Cardiac muscle cell (in vitro differentiated cells and primary cell): ENCODE data around the gene NFATC1. TPM values are rescaled to one million over a fixed set of nuclear protein-coding genes. Genes with fewer than 3 reads are reported as not detected.

ENCODE experiments used
- DNase-seq, 2 donors: peaks; one replicate each; pipeline versions ENCODE4 v3.0.0 to v3.0.0-alpha.2; 2010 to 2017; ENCODE audit warnings: low read depth in 1 of 2, low spot score in 1 of 2
- H3K27ac ChIP-seq: fragments of 200-600 bp; sonication (generic); 2 replicates; pipeline ENCODE4 v1.5.1; 2016
- H3K27me3 ChIP-seq: fragments of 200-600 bp; sonication (generic); 2 replicates; pipeline ENCODE4 v1.6.0; 2016; ENCODE audit warnings: control low read depth
- H3K36me3 ChIP-seq: fragments of 200-600 bp; sonication (generic); 2 replicates; pipeline ENCODE4 v1.5.1; 2016; ENCODE audit warnings: control low read depth
- H3K4me1 ChIP-seq: fragments of 200-600 bp; sonication (generic); 2 replicates; pipeline ENCODE4 v1.8.1; 2017; ENCODE audit warnings: low read depth, mild to moderate bottlenecking, mixed run types
- H3K4me3 ChIP-seq: fragments of 200-600 bp; sonication (generic); 2 replicates; pipeline ENCODE4 v1.5.1; 2016; ENCODE audit warnings: mild to moderate bottlenecking
- H3K9me3 ChIP-seq: fragments of 200-600 bp; sonication (generic); 2 replicates; pipeline ENCODE4 v1.5.1; 2017; ENCODE audit warnings: low read depth, mild to moderate bottlenecking, control low read depth
- polyA plus RNA-seq: library from polyadenylated mRNA; unstranded; fragments of >200 nt; fragmentation: Nextera tagmentation; extraction: Ambion mirVana; gene quantifications from 2 replicates; pipeline ENCODE4 v1.2.1, GENCODE V29; 2016
- total RNA-seq: library from RNA; depleted of rRNA; stranded (reverse); fragments of >200 nt; gene quantifications from 2 replicates; pipeline ENCODE4 v1.2.3, GENCODE V29; 2016
- TF ChIP-seq, protein P1 (sequence below): IDR thresholded peaks from 2 replicates; pipeline ENCODE4 v1.5.1; 2012; ENCODE audit warnings: low read depth, mild to moderate bottlenecking, low read length

The NFATC1 gene
- total and polyA plus RNA-seq, 2 experiments from 2014 or later = 10.8 to 11.7 TPM

DNA sequence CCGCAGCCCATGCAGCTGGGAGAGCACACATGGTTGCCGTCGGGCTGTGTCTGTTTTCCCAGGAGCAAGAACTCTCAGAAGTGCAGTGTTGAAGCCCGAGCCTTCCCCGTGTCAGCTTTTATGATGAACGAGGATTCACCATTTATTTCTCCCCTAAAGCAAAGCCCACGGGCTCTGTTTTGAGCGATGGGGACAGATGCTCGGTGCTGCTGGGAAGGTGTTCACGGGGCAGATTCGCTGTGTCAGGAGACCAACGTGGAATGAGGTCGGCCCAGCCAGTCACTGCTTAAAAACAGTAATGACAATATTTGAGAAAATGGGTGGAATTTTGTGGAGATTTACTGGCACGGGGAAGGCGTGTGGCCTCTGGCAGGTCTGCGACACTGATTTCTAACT lies 43.9 kb downstream of the NFATC1 start:
- H3K27me3 ChIP-seq = no peaks in the 10 kb centered on the region
- no peak for DNase-seq
- no peak overlapping the region for H3K27ac ChIP-seq
- H3K36me3 ChIP-seq = no peaks in the 10 kb centered on the region
- TF ChIP-seq, protein P1, sequence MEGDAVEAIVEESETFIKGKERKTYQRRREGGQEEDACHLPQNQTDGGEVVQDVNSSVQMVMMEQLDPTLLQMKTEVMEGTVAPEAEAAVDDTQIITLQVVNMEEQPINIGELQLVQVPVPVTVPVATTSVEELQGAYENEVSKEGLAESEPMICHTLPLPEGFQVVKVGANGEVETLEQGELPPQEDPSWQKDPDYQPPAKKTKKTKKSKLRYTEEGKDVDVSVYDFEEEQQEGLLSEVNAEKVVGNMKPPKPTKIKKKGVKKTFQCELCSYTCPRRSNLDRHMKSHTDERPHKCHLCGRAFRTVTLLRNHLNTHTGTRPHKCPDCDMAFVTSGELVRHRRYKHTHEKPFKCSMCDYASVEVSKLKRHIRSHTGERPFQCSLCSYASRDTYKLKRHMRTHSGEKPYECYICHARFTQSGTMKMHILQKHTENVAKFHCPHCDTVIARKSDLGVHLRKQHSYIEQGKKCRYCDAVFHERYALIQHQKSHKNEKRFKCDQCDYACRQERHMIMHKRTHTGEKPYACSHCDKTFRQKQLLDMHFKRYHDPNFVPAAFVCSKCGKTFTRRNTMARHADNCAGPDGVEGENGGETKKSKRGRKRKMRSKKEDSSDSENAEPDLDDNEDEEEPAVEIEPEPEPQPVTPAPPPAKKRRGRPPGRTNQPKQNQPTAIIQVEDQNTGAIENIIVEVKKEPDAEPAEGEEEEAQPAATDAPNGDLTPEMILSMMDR = no peak
- H3K4me1 ChIP-seq = no peaks in the 10 kb centered on the region
- no peaks in the 10 kb centered on the region for H3K9me3 ChIP-seq
- no peak overlapping the region for H3K4me3 ChIP-seq

DNA sequence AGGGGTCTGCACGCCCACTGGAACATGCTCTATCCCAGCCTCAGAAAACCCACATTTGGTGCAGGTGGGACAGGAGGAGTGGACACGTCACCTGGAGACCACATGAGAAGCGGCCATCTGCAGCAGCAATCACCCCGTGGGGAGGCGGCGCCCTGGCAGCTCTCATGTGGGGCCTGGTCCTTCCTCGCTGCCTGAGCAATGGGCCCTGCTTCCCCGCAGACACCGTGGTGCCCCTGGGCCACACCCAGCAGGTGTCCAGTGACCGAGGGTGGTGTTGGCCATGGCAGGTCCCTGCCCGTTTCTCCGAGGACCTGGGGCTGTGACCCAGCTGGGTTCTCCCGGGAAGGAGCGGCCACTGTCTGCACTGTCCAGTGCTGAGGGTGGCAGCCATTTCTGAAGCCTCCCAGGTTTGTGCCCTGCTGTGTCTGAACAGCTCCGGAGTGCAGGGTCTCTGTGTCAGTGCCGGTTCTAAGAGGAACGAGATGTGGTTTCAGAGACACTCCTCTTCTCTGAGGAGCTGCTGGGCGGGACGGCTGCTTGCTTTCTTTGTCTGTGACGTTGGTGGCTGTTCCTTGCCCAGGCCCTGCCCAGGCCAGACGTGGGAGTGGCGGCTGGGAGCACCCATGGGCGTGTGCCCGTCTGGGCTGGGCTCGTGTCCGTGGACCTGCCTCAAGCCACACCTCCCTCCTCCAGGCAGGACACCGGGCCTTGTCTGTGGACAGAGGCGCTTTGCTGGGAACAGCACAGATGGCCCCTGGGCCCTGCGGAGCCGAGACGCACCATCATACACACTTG lies 44.8 kb downstream of the NFATC1 start:
- H3K4me3 ChIP-seq = no peak overlapping the region
- no peaks in the 10 kb centered on the region for H3K9me3 ChIP-seq
- H3K4me1 ChIP-seq = peaks cover 1% of the 10 kb centered on the region

DNA sequence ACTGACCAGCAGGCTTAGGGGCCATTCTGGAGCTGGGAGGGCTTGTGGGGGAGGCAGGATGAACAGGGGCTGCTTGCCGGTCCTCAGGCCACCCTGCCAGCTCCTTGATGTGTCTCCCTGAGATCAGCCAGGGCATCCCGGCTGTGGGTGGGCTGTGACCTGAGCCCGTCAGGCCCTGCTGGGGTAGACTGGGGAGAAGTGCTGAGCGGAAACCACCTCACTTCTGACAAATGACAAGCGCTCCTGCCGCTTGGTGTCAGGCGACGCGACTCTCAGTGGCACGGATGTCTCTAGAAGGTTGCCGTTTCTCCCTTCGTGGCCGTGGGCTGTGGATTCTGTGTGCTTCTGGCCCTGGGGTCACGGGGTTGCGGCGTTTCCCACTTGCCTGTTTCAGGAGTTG lies 45.7 kb downstream of the NFATC1 start:
- TF ChIP-seq, protein P1 = no peak
- Histone ChIP-seq H3K27ac (no peak overlapping the region), H3K36me3 (no peaks in the 10 kb centered on the region), H3K4me3 (no peak overlapping the region), H3K9me3 (no peaks in the 10 kb centered on the region), H3K27me3 (no peaks in the 10 kb centered on the region), H3K4me1 (peaks cover 10% of the 10 kb centered on the region)
- no peak for DNase-seq

More for the DNA sequence above, 44.8 kb downstream of the NFATC1 start:
- TF ChIP-seq, protein P1 = no peak
- DNase-seq = no peak
- Histone ChIP-seq H3K27ac (no peak overlapping the region), H3K36me3 (no peaks in the 10 kb centered on the region), H3K27me3 (no peaks in the 10 kb centered on the region)

DNA sequence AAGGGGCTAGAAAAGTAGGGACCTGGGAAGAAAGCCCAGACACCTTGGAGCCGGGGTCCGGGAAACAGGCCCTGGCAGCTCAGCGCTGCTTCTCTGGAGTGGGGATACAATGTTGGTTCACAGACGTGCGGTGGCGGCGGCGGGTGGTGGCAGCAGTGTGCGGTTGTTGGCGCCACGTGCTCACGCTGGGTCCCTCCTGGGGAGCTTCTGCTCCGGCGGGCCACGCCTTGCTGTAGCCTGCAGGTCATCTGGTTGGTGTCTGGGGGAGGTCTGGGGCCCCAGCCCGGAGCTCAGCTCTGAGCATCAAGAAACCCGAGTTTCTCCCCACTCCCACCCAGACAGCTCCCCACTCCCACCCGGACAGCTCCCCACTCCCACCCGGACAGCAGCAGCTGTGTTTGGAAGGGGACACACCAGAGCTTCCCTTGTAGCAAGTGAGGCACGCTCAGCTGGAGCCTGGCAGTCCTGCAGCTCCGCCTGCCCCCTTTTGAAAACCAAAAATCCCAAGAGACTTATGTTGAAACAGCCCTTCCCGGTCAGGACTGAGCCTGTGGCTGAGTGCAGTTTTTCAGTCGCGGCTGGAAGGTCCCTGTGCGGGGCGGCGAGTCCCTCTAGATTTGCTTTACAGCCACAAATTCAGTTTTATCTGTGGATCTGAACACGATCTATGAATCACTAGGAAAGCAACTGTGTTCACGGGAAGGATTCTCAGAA lies 46.9 kb downstream of the NFATC1 start:
- H3K4me1 ChIP-seq = peaks cover 21% of the 10 kb centered on the region
- no peak overlapping the region for H3K27ac ChIP-seq
- peak in 1 of 2 donors; percentile 76 for DNase-seq
- no peaks in the 10 kb centered on the region for H3K36me3 ChIP-seq
- no peaks in the 10 kb centered on the region for H3K9me3 ChIP-seq
- TF ChIP-seq, protein P1 = no peak
- H3K4me3 ChIP-seq = no peak overlapping the region
- no peaks in the 10 kb centered on the region for H3K27me3 ChIP-seq

DNA sequence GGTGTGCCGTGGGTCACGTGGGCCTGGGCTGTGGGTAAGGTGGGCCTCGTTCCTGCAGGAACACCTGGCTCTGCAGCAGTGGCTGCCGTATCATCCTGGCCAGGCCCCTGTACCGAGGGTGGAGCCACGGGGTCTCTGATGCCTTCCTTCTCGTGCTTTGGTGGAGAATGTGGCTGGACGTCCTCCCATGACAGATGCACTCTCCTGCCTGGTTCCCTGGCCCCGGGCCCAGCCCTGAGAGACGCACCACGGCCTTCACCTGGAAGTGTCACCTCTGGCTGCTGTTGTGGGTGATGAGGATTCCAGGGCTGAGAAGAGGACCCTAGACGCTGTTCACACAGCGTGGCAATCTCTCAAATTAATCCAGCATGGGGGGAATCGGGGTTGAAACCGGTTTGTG lies 49.5 kb downstream of the NFATC1 start:
- Histone ChIP-seq H3K27me3 (no peaks in the 10 kb centered on the region), H3K27ac (peak overlapping the region; percentile 22), H3K4me1 (peaks cover 41% of the 10 kb centered on the region), H3K4me3 (no peak overlapping the region), H3K36me3 (no peaks in the 10 kb centered on the region), H3K9me3 (no peaks in the 10 kb centered on the region)
- no peak for DNase-seq
- TF ChIP-seq, protein P1 = no peak
